ENCODE data around the gene SCN1B. TPM values are rescaled to one million over a fixed set of nuclear protein-coding genes. Genes with fewer than 3 reads are reported as not detected.

The SCN1B gene
- total RNA-seq, 1 donor from 2014 or later: 1.1 TPM

DNA sequence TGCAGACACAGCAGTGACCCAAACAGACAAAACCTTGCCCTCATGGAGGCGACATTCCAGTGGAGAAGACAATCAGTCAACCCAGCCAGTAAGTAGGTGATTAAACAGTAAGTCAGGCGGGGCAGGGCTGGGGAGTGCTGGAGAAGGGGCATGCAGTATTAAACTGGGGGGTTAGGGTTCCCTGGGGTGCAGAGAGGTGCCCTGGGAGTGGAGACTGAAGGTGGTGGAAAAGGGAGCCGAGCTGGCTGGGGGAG, 54.2 kb downstream of the SCN1B start:
- H3K36me3 Mint-ChIP-seq: no peaks in the 10 kb centered on the region
- H3K4me1 Mint-ChIP-seq (ENCODE audit: unreplicated experiment): no peaks in the 10 kb centered on the region
- no peaks in the 10 kb centered on the region for H3K27me3 Mint-ChIP-seq
- TF ChIP-seq, protein P1, sequence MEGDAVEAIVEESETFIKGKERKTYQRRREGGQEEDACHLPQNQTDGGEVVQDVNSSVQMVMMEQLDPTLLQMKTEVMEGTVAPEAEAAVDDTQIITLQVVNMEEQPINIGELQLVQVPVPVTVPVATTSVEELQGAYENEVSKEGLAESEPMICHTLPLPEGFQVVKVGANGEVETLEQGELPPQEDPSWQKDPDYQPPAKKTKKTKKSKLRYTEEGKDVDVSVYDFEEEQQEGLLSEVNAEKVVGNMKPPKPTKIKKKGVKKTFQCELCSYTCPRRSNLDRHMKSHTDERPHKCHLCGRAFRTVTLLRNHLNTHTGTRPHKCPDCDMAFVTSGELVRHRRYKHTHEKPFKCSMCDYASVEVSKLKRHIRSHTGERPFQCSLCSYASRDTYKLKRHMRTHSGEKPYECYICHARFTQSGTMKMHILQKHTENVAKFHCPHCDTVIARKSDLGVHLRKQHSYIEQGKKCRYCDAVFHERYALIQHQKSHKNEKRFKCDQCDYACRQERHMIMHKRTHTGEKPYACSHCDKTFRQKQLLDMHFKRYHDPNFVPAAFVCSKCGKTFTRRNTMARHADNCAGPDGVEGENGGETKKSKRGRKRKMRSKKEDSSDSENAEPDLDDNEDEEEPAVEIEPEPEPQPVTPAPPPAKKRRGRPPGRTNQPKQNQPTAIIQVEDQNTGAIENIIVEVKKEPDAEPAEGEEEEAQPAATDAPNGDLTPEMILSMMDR (conservative IDR thresholded peaks at IDR 0.05): no peak
- no peaks in the 10 kb centered on the region for H3K9me3 Mint-ChIP-seq
- H3K27ac Mint-ChIP-seq: no peak overlapping the region
- DNase-seq (ENCODE audit: extremely low spot score, unreplicated experiment): no peak
- no peak overlapping the region for H3K4me3 Mint-ChIP-seq

DNA sequence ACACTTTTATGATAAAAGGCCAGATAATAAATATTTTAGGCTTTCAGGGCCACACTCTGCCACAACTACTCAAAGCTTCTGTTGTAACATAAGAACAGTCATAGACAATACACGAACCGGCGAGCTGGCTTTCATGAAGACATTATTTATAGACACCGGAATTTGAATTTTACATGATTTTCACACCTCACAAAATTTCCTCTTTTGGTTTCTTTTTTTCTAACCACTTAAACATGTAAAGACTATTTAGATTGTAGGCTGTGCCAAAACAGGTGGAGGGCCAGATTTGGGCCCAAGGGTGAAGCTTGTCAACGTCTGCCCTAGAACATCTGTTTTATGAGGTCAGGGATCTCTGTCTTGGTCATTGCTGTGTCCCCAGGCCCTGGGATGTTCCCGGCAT, 55.7 kb downstream of the SCN1B start:
- Mint-ChIP-seq H3K9me3 (no peaks in the 10 kb centered on the region), H3K4me3 (no peak overlapping the region), H3K4me1 (ENCODE audit: unreplicated experiment) (peaks cover 7% of the 10 kb centered on the region), H3K36me3 (no peaks in the 10 kb centered on the region), H3K27me3 (no peaks in the 10 kb centered on the region), H3K27ac (no peak overlapping the region)
- TF ChIP-seq, protein P1 (conservative IDR thresholded peaks at IDR 0.05): no peak
- DNase-seq (ENCODE audit: extremely low spot score, unreplicated experiment): no peak

DNA sequence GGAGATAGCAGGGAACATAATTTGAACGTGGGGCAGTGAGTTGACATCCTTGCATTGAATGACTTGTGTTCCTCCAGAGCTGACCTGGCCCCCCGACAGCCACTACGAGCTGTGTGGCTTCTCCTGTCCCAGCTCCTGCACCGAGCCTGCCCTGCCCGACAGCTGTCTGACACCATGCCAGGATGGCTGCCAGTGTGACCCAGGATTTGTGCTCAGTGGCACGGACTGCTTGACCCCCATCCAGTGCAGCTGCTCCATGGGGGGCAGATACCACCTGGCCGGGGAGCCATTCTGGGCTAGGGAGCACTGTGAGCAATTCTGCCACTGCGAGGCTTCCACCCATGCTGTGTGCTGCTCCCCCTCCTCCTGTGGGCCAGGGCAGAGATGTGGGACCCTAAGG, 56.2 kb downstream of the SCN1B start:
- Mint-ChIP-seq H3K27ac (no peak overlapping the region), H3K4me3 (no peak overlapping the region), H3K9me3 (no peaks in the 10 kb centered on the region), H3K36me3 (no peaks in the 10 kb centered on the region), H3K27me3 (no peaks in the 10 kb centered on the region), H3K4me1 (ENCODE audit: unreplicated experiment) (peaks cover 7% of the 10 kb centered on the region)
- DNase-seq (ENCODE audit: extremely low spot score, unreplicated experiment): no peak
- TF ChIP-seq, protein P1 (conservative IDR thresholded peaks at IDR 0.05): no peak

DNA sequence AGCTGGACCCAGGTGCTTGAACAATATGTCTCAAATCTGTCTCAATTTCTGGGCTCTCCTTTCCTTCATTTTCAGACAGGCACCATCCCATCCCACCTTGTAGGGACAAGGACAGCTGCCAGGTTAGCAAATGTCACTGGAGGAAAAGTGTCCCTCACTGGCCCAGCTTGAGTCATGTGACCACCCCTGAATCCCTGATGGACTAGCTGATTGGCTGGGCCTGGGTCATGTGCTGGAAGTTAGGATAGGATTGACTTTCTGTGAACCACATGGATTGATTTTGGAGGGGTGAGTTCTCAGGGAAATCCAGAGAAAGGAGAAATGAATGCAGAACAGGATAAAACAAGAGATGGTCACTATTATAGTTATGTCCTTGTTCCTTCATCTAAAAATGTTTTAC, 57.1 kb downstream of the SCN1B start:
- Mint-ChIP-seq H3K27ac (no peak overlapping the region), H3K9me3 (no peaks in the 10 kb centered on the region), H3K36me3 (no peaks in the 10 kb centered on the region), H3K4me1 (ENCODE audit: unreplicated experiment) (peaks cover 9% of the 10 kb centered on the region), H3K4me3 (no peak overlapping the region), H3K27me3 (no peaks in the 10 kb centered on the region)
- no peak for DNase-seq (ENCODE audit: extremely low spot score, unreplicated experiment)
- TF ChIP-seq, protein P1 (conservative IDR thresholded peaks at IDR 0.05): no peak

DNA sequence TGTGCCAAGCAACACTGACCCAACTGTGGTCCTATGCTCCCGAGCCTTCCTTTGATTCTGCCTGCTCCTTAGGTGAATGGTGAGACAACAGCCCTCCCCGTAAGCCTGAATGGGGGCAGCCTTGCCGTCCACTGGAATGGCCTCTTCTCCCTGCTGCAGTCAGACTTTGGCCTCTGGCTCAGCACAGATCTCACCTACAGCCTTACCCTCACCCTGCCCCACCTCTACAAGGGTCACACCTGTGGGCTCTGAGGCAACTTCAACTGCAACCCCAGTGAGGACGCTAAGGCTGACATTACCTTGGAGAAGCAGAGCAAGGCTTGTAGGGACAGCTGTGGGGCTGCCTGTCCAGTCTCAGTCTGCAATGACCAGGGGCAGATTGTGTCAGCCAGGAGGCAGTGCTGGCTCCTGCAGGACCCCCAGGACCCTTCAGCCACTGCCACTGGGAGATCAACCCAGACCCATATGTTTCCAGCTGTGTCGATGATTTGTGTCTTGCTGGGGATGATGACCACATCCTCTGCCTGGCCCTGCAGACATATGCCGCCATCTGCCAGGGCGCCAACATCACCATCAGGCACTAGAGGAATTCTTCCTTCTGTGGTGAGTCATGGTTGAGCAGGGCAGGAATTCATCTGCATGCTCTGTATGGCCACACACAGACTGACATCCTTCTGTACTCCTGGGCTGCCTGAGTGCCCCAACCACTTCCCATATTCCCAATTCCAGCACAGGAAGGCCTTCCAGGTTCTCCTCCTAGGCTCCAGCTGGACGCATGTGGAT, 58.1 kb downstream of the SCN1B start:
- Mint-ChIP-seq H3K27me3 (no peaks in the 10 kb centered on the region), H3K4me3 (no peak overlapping the region), H3K9me3 (no peaks in the 10 kb centered on the region), H3K36me3 (no peaks in the 10 kb centered on the region), H3K4me1 (ENCODE audit: unreplicated experiment) (peaks cover 13% of the 10 kb centered on the region), H3K27ac (no peak overlapping the region)
- no peak for DNase-seq (ENCODE audit: extremely low spot score, unreplicated experiment)
- TF ChIP-seq, protein P1 (conservative IDR thresholded peaks at IDR 0.05): no peak

DNA sequence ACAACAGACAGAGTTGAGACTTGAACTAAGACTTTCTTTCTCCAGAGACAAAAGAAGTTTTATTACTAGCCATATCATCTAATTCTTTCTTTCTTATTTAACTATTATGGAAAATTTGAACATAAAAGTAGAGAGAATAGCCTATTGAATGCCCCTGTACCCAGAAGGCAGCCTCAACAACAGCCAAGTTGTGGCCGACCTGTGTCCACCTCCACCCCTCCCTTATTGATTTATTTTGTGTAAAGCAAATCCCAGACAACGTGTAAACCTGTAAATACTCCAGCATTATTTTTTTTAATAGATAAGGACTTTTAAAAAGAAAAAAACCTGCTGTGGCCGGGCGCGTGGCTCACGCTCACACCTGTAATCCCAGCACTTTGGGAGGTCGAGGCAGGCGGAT, 59.3 kb downstream of the SCN1B start:
- H3K4me1 Mint-ChIP-seq (ENCODE audit: unreplicated experiment): peaks cover 13% of the 10 kb centered on the region
- no peak for DNase-seq (ENCODE audit: extremely low spot score, unreplicated experiment)
- TF ChIP-seq, protein P1 (conservative IDR thresholded peaks at IDR 0.05): no peak
- no peaks in the 10 kb centered on the region for H3K36me3 Mint-ChIP-seq
- no peak overlapping the region for H3K4me3 Mint-ChIP-seq
- no peak overlapping the region for H3K27ac Mint-ChIP-seq
- no peaks in the 10 kb centered on the region for H3K9me3 Mint-ChIP-seq
- H3K27me3 Mint-ChIP-seq: no peaks in the 10 kb centered on the region

All from type B pancreatic cell (in vitro differentiated cells).